Measurements from ENCODE around the gene DNMBP.

- TF ChIP-seq CTCF (IDR thresholded peaks at IDR 0.05 in 2 of 3, conservative IDR thresholded peaks at IDR 0.05 in 1 of 3; ENCODE audit: borderline replicate concordance in 1 of 3, insufficient read depth in 1 of 3, low read depth in 2 of 3, low read length in 2 of 3) (no peak), POLR2AphosphoS5 (IDR thresholded peaks at IDR 0.05; ENCODE audit: low read depth, low read length) (no peak), POLR2A (IDR thresholded peaks at IDR 0.05; ENCODE audit: borderline replicate concordance, extremely low read depth, insufficient read depth, insufficient read length) (no peak), ZNF274 (IDR thresholded peaks at IDR 0.05; ENCODE audit: low read depth, low read length) (no peak), CEBPB (IDR thresholded peaks at IDR 0.05; ENCODE audit: low read depth) (no peak), EZH2phosphoT487 (IDR thresholded peaks at IDR 0.05; ENCODE audit: borderline replicate concordance) (no peak), EZH2 (IDR thresholded peaks at IDR 0.05) (no peak), TCF7L2 (IDR thresholded peaks at IDR 0.05; ENCODE audit: borderline replicate concordance, extremely low read depth, insufficient read depth, insufficient read length) (no peak), SP1 (IDR thresholded peaks at IDR 0.05; ENCODE audit: low read depth) (no peak), EGR1 (IDR thresholded peaks at IDR 0.05; ENCODE audit: low read depth) (no peak), RAD21 (IDR thresholded peaks at IDR 0.05; ENCODE audit: low read depth) (no peak), YY1 (IDR thresholded peaks at IDR 0.05; ENCODE audit: extremely low read depth, insufficient replicate concordance, low read depth, low read length) (no peak)
Observed at GRCh38 chr10:99849057-99849456, 160.7 kb downstream of the DNMBP start.
